OCI-LY1 (cell line): ENCODE measurements around the gene HSPA8.

Experiments
- EZH2 ChIP-seq: fragments of 200-600 bp; sonication (generic), shearing (Covaris generic); IDR thresholded peaks from 2 replicates; pipeline ENCODE4 v1.8.0; 2017; ENCODE audit warnings: borderline replicate concordance, mixed run types, mild to moderate bottlenecking, antibody characterized with exemption, low read length, moderate library complexity, mixed read lengths
- TF ChIP-seq, protein P1 (sequence below): fragments of 200-600 bp; sonication (generic), shearing (Covaris generic); IDR thresholded peaks from 2 replicates; pipeline ENCODE4 v1.5.1; 2017; ENCODE audit warnings: mild to moderate bottlenecking, antibody characterized with exemption, low read length, moderate library complexity, mixed read lengths

DNA sequence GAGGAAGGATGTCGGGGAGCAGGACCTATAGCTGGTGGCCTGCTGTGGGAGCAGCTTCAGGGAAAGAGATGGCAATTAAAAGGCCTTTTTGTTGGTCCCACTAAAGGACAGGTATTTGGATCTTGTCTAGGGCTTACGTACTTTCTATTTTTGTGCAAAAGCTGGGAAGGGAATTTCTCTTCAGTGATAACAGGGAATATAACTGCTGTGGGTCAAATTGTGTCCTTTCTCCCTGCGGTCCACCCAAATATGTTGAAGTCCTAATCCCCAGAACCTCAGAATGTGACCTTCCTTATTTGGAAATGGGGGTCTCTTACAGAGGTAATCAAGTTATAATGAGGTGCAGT is 14.0 kb downstream of the HSPA8 start:
- TF ChIP-seq, protein P1, sequence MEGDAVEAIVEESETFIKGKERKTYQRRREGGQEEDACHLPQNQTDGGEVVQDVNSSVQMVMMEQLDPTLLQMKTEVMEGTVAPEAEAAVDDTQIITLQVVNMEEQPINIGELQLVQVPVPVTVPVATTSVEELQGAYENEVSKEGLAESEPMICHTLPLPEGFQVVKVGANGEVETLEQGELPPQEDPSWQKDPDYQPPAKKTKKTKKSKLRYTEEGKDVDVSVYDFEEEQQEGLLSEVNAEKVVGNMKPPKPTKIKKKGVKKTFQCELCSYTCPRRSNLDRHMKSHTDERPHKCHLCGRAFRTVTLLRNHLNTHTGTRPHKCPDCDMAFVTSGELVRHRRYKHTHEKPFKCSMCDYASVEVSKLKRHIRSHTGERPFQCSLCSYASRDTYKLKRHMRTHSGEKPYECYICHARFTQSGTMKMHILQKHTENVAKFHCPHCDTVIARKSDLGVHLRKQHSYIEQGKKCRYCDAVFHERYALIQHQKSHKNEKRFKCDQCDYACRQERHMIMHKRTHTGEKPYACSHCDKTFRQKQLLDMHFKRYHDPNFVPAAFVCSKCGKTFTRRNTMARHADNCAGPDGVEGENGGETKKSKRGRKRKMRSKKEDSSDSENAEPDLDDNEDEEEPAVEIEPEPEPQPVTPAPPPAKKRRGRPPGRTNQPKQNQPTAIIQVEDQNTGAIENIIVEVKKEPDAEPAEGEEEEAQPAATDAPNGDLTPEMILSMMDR, result no peak
- TF ChIP-seq EZH2, result no peak
